GM21723 (cell line): ENCODE data around the gene ADORA2A.

ENCODE experiments used
- ATAC-seq: cut with Tn5 transposase; IDR thresholded peaks from one replicate; pipeline ENCODE4 v1.9.1; 2021; ENCODE audit warnings: mild to moderate bottlenecking, moderate library complexity; ENCODE audit not compliant: unreplicated experiment

Gene ADORA2A

GRCh38 chr22:24417200-24417599, 10.2 kb upstream of the ADORA2A start:
- no peak for ATAC-seq

GRCh38 chr22:24417901-24418641, 9.3 kb upstream of the ADORA2A start:
- ATAC-seq: no peak

- ATAC-seq: no peak
Observed at GRCh38 chr22:24418786-24419474, 8.5 kb upstream of the ADORA2A start.

GRCh38 chr22:24419475-24419850, 7.9 kb upstream of the ADORA2A start:
- ATAC-seq: no peak

GRCh38 chr22:24420072-24420976, 7.1 kb upstream of the ADORA2A start:
- ATAC-seq: no peak

- no peak for ATAC-seq
Observed at GRCh38 chr22:24420977-24421343, 6.4 kb upstream of the ADORA2A start.

GRCh38 chr22:24421428-24421931, 5.9 kb upstream of the ADORA2A start:
- no peak for ATAC-seq

- no peak for ATAC-seq
Observed at GRCh38 chr22:24422102-24422665, 5.2 kb upstream of the ADORA2A start.

- no peak for ATAC-seq
Observed at GRCh38 chr22:24423519-24424000, 3.8 kb upstream of the ADORA2A start.

- no peak for ATAC-seq
Observed at GRCh38 chr22:24424001-24424900, 3.1 kb upstream of the ADORA2A start.

- ATAC-seq: no peak
Observed at GRCh38 chr22:24424901-24425775, 2.3 kb upstream of the ADORA2A start.

GRCh38 chr22:24426436-24426835, 963 bp upstream of the ADORA2A start:
- ATAC-seq: no peak

GRCh38 chr22:24426851-24427499, 424 bp upstream of the ADORA2A start:
- no peak for ATAC-seq

- no peak for ATAC-seq
Observed at GRCh38 chr22:24428751-24429410, 1.5 kb downstream of the ADORA2A start.

- ATAC-seq: no peak
Observed at GRCh38 chr22:24429411-24430365, 2.3 kb downstream of the ADORA2A start.

- no peak for ATAC-seq
Observed at GRCh38 chr22:24430431-24431308, 3.3 kb downstream of the ADORA2A start.
